ENCODE results near the gene TATDN2.

- no peak for TF ChIP-seq YY1 (IDR thresholded peaks at IDR 0.05; ENCODE audit: borderline replicate concordance in 1 of 3, control insufficient read depth in 1 of 3, extremely low read depth in 1 of 3, insufficient read depth in 3 of 3, insufficient read length in 1 of 3, insufficient replicate concordance in 2 of 3, low read depth in 1 of 3, low read length in 2 of 3)
- TF ChIP-seq TEAD4 (IDR thresholded peaks at IDR 0.05; ENCODE audit: low read length), result no peak
- TF ChIP-seq TEAD4 (CRISPR knock-in tag; IDR thresholded peaks at IDR 0.05; ENCODE audit: borderline replicate concordance), result no peak
- TF ChIP-seq SNRNP70 (optimal IDR thresholded peaks at IDR 0.05; ENCODE audit: low read depth, low read length), result no peak
- TF ChIP-seq, protein P1, sequence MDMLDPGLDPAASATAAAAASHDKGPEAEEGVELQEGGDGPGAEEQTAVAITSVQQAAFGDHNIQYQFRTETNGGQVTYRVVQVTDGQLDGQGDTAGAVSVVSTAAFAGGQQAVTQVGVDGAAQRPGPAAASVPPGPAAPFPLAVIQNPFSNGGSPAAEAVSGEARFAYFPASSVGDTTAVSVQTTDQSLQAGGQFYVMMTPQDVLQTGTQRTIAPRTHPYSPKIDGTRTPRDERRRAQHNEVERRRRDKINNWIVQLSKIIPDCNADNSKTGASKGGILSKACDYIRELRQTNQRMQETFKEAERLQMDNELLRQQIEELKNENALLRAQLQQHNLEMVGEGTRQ (CRISPR knock-in tag; IDR thresholded peaks at IDR 0.05), result no peak
- TF ChIP-seq, protein P2, sequence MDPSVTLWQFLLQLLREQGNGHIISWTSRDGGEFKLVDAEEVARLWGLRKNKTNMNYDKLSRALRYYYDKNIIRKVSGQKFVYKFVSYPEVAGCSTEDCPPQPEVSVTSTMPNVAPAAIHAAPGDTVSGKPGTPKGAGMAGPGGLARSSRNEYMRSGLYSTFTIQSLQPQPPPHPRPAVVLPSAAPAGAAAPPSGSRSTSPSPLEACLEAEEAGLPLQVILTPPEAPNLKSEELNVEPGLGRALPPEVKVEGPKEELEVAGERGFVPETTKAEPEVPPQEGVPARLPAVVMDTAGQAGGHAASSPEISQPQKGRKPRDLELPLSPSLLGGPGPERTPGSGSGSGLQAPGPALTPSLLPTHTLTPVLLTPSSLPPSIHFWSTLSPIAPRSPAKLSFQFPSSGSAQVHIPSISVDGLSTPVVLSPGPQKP (CRISPR knock-in tag; IDR thresholded peaks at IDR 0.05), result no peak
- TF ChIP-seq, protein P3, sequence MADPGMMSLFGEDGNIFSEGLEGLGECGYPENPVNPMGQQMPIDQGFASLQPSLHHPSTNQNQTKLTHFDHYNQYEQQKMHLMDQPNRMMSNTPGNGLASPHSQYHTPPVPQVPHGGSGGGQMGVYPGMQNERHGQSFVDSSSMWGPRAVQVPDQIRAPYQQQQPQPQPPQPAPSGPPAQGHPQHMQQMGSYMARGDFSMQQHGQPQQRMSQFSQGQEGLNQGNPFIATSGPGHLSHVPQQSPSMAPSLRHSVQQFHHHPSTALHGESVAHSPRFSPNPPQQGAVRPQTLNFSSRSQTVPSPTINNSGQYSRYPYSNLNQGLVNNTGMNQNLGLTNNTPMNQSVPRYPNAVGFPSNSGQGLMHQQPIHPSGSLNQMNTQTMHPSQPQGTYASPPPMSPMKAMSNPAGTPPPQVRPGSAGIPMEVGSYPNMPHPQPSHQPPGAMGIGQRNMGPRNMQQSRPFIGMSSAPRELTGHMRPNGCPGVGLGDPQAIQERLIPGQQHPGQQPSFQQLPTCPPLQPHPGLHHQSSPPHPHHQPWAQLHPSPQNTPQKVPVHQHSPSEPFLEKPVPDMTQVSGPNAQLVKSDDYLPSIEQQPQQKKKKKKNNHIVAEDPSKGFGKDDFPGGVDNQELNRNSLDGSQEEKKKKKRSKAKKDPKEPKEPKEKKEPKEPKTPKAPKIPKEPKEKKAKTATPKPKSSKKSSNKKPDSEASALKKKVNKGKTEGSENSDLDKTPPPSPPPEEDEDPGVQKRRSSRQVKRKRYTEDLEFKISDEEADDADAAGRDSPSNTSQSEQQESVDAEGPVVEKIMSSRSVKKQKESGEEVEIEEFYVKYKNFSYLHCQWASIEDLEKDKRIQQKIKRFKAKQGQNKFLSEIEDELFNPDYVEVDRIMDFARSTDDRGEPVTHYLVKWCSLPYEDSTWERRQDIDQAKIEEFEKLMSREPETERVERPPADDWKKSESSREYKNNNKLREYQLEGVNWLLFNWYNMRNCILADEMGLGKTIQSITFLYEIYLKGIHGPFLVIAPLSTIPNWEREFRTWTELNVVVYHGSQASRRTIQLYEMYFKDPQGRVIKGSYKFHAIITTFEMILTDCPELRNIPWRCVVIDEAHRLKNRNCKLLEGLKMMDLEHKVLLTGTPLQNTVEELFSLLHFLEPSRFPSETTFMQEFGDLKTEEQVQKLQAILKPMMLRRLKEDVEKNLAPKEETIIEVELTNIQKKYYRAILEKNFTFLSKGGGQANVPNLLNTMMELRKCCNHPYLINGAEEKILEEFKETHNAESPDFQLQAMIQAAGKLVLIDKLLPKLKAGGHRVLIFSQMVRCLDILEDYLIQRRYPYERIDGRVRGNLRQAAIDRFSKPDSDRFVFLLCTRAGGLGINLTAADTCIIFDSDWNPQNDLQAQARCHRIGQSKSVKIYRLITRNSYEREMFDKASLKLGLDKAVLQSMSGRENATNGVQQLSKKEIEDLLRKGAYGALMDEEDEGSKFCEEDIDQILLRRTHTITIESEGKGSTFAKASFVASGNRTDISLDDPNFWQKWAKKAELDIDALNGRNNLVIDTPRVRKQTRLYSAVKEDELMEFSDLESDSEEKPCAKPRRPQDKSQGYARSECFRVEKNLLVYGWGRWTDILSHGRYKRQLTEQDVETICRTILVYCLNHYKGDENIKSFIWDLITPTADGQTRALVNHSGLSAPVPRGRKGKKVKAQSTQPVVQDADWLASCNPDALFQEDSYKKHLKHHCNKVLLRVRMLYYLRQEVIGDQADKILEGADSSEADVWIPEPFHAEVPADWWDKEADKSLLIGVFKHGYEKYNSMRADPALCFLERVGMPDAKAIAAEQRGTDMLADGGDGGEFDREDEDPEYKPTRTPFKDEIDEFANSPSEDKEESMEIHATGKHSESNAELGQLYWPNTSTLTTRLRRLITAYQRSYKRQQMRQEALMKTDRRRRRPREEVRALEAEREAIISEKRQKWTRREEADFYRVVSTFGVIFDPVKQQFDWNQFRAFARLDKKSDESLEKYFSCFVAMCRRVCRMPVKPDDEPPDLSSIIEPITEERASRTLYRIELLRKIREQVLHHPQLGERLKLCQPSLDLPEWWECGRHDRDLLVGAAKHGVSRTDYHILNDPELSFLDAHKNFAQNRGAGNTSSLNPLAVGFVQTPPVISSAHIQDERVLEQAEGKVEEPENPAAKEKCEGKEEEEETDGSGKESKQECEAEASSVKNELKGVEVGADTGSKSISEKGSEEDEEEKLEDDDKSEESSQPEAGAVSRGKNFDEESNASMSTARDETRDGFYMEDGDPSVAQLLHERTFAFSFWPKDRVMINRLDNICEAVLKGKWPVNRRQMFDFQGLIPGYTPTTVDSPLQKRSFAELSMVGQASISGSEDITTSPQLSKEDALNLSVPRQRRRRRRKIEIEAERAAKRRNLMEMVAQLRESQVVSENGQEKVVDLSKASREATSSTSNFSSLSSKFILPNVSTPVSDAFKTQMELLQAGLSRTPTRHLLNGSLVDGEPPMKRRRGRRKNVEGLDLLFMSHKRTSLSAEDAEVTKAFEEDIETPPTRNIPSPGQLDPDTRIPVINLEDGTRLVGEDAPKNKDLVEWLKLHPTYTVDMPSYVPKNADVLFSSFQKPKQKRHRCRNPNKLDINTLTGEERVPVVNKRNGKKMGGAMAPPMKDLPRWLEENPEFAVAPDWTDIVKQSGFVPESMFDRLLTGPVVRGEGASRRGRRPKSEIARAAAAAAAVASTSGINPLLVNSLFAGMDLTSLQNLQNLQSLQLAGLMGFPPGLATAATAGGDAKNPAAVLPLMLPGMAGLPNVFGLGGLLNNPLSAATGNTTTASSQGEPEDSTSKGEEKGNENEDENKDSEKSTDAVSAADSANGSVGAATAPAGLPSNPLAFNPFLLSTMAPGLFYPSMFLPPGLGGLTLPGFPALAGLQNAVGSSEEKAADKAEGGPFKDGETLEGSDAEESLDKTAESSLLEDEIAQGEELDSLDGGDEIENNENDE (IDR thresholded peaks at IDR 0.05; ENCODE audit: low read depth, low read length), result no peak
- TF ChIP-seq SMC3 (conservative IDR thresholded peaks at IDR 0.05; ENCODE audit: insufficient read depth, low read depth, low read length), result no peak
- no peak for TF ChIP-seq EZH2 (IDR thresholded peaks at IDR 0.05; ENCODE audit: borderline replicate concordance, low read depth, low read length)
These were observed 11.5 kb downstream of the TATDN2 start for GRCh38 chr3:10259798-10260197.

All from K562 (cell line).